ENCODE measurements around the gene HTT. TPM values are rescaled to one million over a fixed set of nuclear protein-coding genes. Genes with fewer than 3 reads are reported as not detected.

HTT gene
- total RNA-seq, 1 experiment from 2014 or later: 17.0 TPM

- DNase-seq (ENCODE audit: low spot score): no peak
Measured at GRCh38 chr4:3263053-3263875, 188.8 kb downstream of the HTT start.

- DNase-seq (ENCODE audit: low spot score): no peak
Measured at GRCh38 chr4:3263876-3264193, 189.4 kb downstream of the HTT start.

- no peak for DNase-seq (ENCODE audit: low spot score)
Measured at GRCh38 chr4:3266076-3266475, 191.6 kb downstream of the HTT start.

- DNase-seq (ENCODE audit: low spot score): no peak
Measured at GRCh38 chr4:3267576-3268394, 193.3 kb downstream of the HTT start.

GRCh38 chr4:3268395-3269104 lies 194.1 kb downstream of the HTT start:
- no peak for DNase-seq (ENCODE audit: low spot score)

- no peak for DNase-seq (ENCODE audit: low spot score)
Measured at GRCh38 chr4:3269105-3269927, 194.8 kb downstream of the HTT start.

GRCh38 chr4:3269991-3270611 lies 195.6 kb downstream of the HTT start:
- DNase-seq (ENCODE audit: low spot score): no peak

- DNase-seq (ENCODE audit: low spot score): no peak
Measured at GRCh38 chr4:3271131-3271530, 196.7 kb downstream of the HTT start.

- peak; percentile 73 for DNase-seq (ENCODE audit: low spot score)
Measured at GRCh38 chr4:3276986-3277385, 202.5 kb downstream of the HTT start.

- no peak for DNase-seq (ENCODE audit: low spot score)
Measured at GRCh38 chr4:3280466-3280865, 206.0 kb downstream of the HTT start.

- no peak for DNase-seq (ENCODE audit: low spot score)
Measured at GRCh38 chr4:3283483-3283882, 209.0 kb downstream of the HTT start.

GRCh38 chr4:3283916-3284315 lies 209.4 kb downstream of the HTT start:
- DNase-seq (ENCODE audit: low spot score): peak; percentile 34

GRCh38 chr4:3284734-3285557 lies 210.5 kb downstream of the HTT start:
- DNase-seq (ENCODE audit: low spot score): no peak

- peak; percentile 46 for DNase-seq (ENCODE audit: low spot score)
Measured at GRCh38 chr4:3285558-3286334, 211.3 kb downstream of the HTT start.

- DNase-seq (ENCODE audit: low spot score): no peak
Measured at GRCh38 chr4:3286335-3287175, 212.1 kb downstream of the HTT start.

- no peak for DNase-seq (ENCODE audit: low spot score)
Measured at GRCh38 chr4:3287271-3287971, 212.9 kb downstream of the HTT start.

- no peak for DNase-seq (ENCODE audit: low spot score)
Measured at GRCh38 chr4:3287972-3288570, 213.6 kb downstream of the HTT start.
